ENCODE data around the gene BANF2. TPM values are rescaled to one million over a fixed set of nuclear protein-coding genes. Genes with fewer than 3 reads are reported as not detected.

The BANF2 gene
- total and polyA plus RNA-seq, 2 of the 8 experiments (the other 6 are each of a cell fraction or from before 2014, with no cell fraction given): not detected

DNA sequence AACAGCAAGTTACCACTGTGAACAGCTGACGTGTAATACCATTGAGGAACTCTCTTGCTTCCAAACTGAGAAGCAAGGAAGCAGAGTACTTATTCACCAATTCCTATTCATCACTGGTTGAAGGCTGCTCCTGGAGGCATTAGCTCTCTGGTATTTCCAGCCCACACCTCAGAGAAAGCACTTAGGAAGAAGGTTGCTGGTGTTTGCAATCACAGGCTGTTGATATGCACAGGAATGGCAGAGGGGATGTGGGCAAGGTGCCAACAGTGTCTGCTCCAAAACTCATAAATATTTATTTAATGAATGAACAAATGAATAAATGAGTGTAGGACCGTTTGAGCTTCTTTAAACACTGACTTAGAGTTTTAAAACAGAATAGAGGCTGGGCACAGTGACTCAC lies 10.8 kb upstream of the BANF2 start:
- no peak overlapping the region for H2BK5ac ChIP-seq (ENCODE audit: low read depth, low read length)
- 67% methylated on average over 2 of the region's 2 CpGs; no CpG with 5 or more reads in 1 of the 2 experiments for WGBS, 2 experiments (ENCODE audit: extremely low coverage in 1 of 2, insufficient coverage in 1 of 2, insufficient read length in 1 of 2, insufficient replicate concordance in 2 of 2, low coverage in 1 of 2, low lambda C conversion rate in 2 of 2, missing lambda C conversion rate in 1 of 2)
- H3K27ac ChIP-seq (ENCODE audit: low read depth, low read length): no peak overlapping the region
- no peak overlapping the region for H2BK12ac ChIP-seq (ENCODE audit: low read depth, low read length)
- no peak overlapping the region for H3K18ac ChIP-seq (ENCODE audit: extremely low read depth, low read length)
- H3K9ac ChIP-seq (replicated peaks in 1 of 4; ENCODE audit: extremely low read depth in 1 of 4, low read depth in 3 of 4, low read length in 3 of 4): no peak overlapping the region
- H3K36me3 ChIP-seq (ENCODE audit: control insufficient read depth in 2 of 4, insufficient read depth in 4 of 4, low read length in 3 of 4): no peaks in the 10 kb centered on the region
- no peak overlapping the region for H2BK20ac ChIP-seq (ENCODE audit: low read length)
- H4K20me1 ChIP-seq (replicated peaks in 1 of 2; ENCODE audit: control insufficient read depth in 1 of 2, insufficient read depth in 2 of 2, low read length in 2 of 2): no peaks in the 10 kb centered on the region
- no peak overlapping the region for H3K4ac ChIP-seq (replicated peaks; ENCODE audit: insufficient read length, low read depth, low read length)
- peak overlapping the region; percentile 85; the same call in 1 of the 2 replicates for H2AFZ ChIP-seq (ENCODE audit: low read length)
- peaks cover 0 to 5% (median 3%) of the 10 kb centered on the region in 4 experiments; a peak in 4 of 7 replicates for H3K4me1 ChIP-seq (replicated peaks in 1 of 4; ENCODE audit: control insufficient read depth in 3 of 4, insufficient read depth in 4 of 4, low read length in 3 of 4)
- H2BK120ac ChIP-seq (replicated peaks; ENCODE audit: low read depth, low read length): no peak overlapping the region
- CTCF ChIA-PET (ENCODE audit: partially characterized antibody): interaction anchor here (0.6 to 1.9 kb wide), 3 partner anchors 18 to 37 kb away, joined by 3 to 5 read pairs (median 4); no protein-coding TSS in a partner anchor
- no peak overlapping the region for H3K23ac ChIP-seq (ENCODE audit: insufficient read length)
- H3K79me1 ChIP-seq (ENCODE audit: low read depth, low read length): no peaks in the 10 kb centered on the region
- H3K27me3 ChIP-seq (replicated peaks in 1 of 4; ENCODE audit: control insufficient read depth in 3 of 4, extremely low read depth in 1 of 4, insufficient read depth in 3 of 4, low read length in 3 of 4): no peaks in the 10 kb centered on the region
- H3K14ac ChIP-seq (ENCODE audit: insufficient read length): no peak overlapping the region
- H3K9me3 ChIP-seq (ENCODE audit: insufficient read depth in 2 of 2, low read depth in 1 of 2, low read length in 1 of 2): 0 out of 4 replicates have a peak, but pooled peaks cover 0 to 2% of the 10 kb centered on the region in 2 experiments
- no peaks in the 10 kb centered on the region; the same call in 1 of the 2 replicates for H3K23me2 ChIP-seq (ENCODE audit: low read depth, low read length)
- H3K56ac ChIP-seq (replicated peaks; ENCODE audit: insufficient read length, low read depth, low read length): no peak overlapping the region
- no peak for DNase-seq (ENCODE audit: low read depth in 1 of 2, low spot score in 2 of 2)
- H2BK15ac ChIP-seq (ENCODE audit: low read length): no peak overlapping the region
- no peak overlapping the region for H4K5ac ChIP-seq (ENCODE audit: insufficient read length, low read depth, low read length)
- FAIRE-seq: no peak
- H4K8ac ChIP-seq (ENCODE audit: extremely low read depth, insufficient read depth, low read length): no peak overlapping the region
- H4K91ac ChIP-seq (replicated peaks; ENCODE audit: insufficient read length, low read length): no peak overlapping the region
- no peak overlapping the region for H3K4me3 ChIP-seq (ENCODE audit: extremely low read depth in 1 of 4, insufficient read depth in 2 of 4, low read depth in 3 of 4, low read length in 4 of 4)
- no peak overlapping the region for H3K4me2 ChIP-seq (ENCODE audit: insufficient read depth in 1 of 2, low read depth in 2 of 2, low read length in 2 of 2)
- no peak overlapping the region for H2AK5ac ChIP-seq (ENCODE audit: low read depth, low read length)
- H3K79me2 ChIP-seq (ENCODE audit: control insufficient read depth in 1 of 2, insufficient read depth in 2 of 2, low read length in 2 of 2): no peaks in the 10 kb centered on the region
- POLR2A ChIA-PET (ENCODE audit: partially characterized antibody): interaction anchor here (0.6 to 1.1 kb wide), 2 partner anchors 9 to 196 kb away, joined by 3 read pairs; no protein-coding TSS in a partner anchor
- TF ChIP-seq HDAC2 (IDR thresholded peaks at IDR 0.05; ENCODE audit: borderline replicate concordance in 1 of 2, low read depth in 2 of 2, low read length in 2 of 2): no peak
- no peak for TF ChIP-seq EZH2 (IDR thresholded peaks at IDR 0.05; ENCODE audit: low read depth, low read length, severe bottlenecking)
- no peak for TF ChIP-seq BCL11A (IDR thresholded peaks at IDR 0.05; ENCODE audit: low read depth in 2 of 2, low read length in 2 of 2)
- TF ChIP-seq RFX5 (IDR thresholded peaks at IDR 0.05; ENCODE audit: borderline replicate concordance, low read depth, low read length): no peak
- TF ChIP-seq CHD2 (IDR thresholded peaks at IDR 0.05; ENCODE audit: low read length): no peak
- TF ChIP-seq ATF2 (IDR thresholded peaks at IDR 0.05; ENCODE audit: low read length): no peak
- TF ChIP-seq CREB1 (IDR thresholded peaks at IDR 0.05): no peak
- no peak for TF ChIP-seq TAF7 (optimal IDR thresholded peaks at IDR 0.05; ENCODE audit: borderline replicate concordance, low read depth, low read length)
- TF ChIP-seq POLR2AphosphoS5 (IDR thresholded peaks at IDR 0.05; ENCODE audit: low read depth, low read length): no peak
- no peak for TF ChIP-seq POU5F1 (IDR thresholded peaks at IDR 0.05; ENCODE audit: low read depth, low read length)
- no peak for TF ChIP-seq TBP (IDR thresholded peaks at IDR 0.05; ENCODE audit: low read depth, low read length)
- no peak for TF ChIP-seq YY1 (IDR thresholded peaks at IDR 0.05; ENCODE audit: low read depth, low read length)
